HG03457 (cell line): ENCODE results near the gene ACTRT2.

Experiments used
- ATAC-seq: cut with Tn5 transposase; IDR thresholded peaks from one replicate; pipeline ENCODE4 v1.9.1; 2021; ENCODE audit warnings: moderate number of reproducible peaks; ENCODE audit not compliant: unreplicated experiment

The ACTRT2 gene

DNA sequence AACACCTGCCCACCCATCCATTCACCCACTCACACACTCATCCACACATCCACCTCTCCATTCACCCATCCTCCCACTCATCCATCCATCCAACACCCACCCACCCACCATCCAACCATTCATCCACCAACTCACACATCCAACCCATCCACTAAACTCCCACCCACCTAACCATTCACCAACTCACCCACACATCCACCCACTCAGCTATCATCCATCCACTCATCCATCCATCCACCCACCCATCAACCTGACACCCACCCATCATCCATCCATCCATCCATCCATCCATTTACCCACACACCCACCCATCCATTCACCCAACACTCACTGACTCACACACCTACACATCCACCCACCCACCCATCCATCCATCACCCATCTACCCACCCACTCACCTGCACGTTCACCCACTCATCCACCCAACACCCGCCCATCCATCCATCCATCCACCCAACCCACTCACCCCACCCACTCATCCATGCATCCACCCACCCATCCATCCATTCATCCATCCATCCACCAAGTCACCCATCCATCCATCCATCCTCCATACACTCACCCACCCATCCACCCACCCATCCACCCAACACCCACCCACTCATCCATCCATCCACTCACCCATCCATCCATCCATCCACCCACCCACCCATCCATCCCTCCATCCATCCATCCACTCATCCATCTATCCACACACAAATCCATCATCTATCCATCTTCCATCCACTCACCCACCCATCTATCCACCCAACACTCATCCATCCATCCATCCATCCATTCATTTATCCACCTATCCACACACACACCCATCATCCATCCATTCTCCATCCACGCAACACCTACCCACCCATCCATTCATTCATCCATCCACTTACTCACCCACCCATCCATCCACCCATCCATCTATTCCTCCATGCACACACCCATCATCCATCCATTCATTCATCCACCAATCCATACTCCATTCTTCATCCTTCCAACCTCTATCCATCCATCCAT is 30.3 kb downstream of the ACTRT2 start:
- ATAC-seq, result no peak

GRCh38 chr1:3052501-3052900 is 31.2 kb downstream of the ACTRT2 start:
- ATAC-seq, result no peak

GRCh38 chr1:3053366-3053980 is 32.2 kb downstream of the ACTRT2 start:
- ATAC-seq, result no peak

DNA sequence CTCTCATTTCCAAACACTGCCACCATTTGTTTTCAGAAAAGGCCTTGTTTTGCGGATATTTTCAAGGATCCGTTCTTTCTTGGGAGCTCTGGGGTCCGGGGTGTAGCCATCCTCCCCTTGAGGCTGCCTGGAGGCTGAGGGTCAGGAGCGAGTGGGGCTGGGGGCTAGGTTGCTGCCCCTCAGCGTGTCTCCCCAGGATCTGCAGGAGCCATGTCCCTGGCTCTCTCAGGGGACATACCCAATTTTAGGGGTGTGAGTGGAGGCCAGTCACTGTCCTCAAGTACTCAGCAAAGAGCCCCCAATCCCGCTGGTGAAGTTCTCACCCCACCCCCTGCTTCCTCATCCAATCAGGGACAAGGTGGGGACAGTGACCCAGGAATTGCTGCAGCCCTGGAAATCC is 32.7 kb downstream of the ACTRT2 start:
- ATAC-seq, result no peak

- ATAC-seq, result no peak
Measured at GRCh38 chr1:3054474-3054873, 33.2 kb downstream of the ACTRT2 start.

GRCh38 chr1:3055051-3055450 is 33.8 kb downstream of the ACTRT2 start:
- no peak for ATAC-seq

DNA sequence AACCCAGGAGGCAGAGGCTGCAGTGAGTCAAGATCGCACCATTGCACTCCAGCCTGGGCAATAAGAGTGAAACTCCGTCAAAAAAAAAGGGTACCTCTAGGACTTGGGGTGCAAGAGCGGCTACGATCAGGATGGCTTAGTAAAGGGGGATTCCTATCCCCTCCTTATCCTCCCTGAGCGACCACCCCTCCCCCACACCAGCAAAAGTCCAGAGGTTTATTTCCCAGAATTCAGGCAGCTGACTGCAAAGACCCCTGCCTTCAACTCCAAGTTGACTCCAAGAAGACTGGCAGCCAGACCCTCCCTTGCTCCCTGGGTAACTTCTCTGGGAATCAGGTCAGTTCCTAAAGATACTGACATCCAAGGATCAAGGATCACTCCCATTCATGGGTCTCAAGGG is 35.4 kb downstream of the ACTRT2 start:
- no peak for ATAC-seq

- no peak for ATAC-seq
Measured at GRCh38 chr1:3058263-3059030, 37.2 kb downstream of the ACTRT2 start.

DNA sequence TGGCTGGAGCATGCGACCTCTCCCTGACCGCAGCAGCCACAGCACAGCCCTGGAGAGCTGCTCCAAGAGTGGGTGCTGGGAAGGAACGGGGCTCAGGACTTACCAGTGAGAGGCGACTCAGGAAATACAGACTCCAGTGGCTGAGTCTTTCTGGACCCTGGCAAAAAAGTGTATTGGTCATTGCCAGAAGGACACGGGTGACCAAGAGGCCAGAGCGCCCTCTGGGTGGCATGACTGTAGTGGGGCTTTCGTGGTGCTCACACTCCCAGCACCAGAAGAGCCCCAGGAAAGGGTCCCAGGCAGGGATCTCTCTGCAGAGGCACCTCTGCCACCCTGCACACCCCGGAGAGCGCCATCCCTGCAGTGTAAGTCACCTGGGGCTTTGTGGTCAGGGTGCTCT is 38.9 kb downstream of the ACTRT2 start:
- ATAC-seq, result no peak

DNA sequence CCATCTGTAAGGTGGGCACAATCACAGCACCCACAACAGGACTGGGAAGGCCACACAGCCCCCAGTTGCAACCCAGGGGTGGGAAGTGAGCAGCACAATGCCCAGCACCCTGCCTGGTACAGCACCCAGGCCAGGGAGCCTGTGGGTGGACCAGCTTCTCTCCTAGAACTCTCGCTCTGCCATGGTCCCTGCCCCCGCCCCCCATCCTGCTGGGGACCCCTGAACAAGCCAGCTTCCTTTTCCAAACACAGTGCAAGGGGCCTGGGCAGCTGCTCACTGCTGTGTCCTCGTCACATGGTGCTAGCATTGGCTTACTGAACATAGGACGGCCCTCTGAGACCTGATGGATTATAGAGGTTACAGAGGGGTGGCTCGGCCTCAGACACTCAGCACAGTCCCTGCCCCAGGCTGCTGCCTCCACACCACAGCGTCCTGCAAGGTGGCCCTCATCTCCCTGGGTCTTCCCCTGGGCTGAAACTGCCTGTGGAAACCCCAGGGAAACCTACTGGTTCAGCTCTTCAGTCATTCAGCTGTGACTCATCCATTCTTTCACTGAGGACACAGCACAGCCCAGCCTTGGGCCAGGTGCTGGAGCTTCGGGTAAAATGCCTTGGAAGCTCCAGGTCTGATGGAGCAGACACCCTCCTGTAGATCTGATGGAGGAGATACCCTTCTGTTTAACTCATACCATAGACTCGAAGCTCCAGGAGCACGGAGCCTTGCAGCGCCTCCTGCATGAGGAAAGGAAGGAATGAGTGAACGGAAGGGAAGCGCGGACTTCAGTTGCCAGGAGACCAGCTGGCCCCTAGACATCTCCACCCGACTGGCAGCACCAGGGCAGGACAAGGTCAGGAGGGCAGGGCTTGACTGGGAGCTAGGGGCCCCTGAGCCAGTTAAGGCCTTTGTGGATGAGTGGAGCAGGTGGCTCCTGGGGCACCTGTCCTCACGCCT is 39.6 kb downstream of the ACTRT2 start:
- no peak for ATAC-seq

DNA sequence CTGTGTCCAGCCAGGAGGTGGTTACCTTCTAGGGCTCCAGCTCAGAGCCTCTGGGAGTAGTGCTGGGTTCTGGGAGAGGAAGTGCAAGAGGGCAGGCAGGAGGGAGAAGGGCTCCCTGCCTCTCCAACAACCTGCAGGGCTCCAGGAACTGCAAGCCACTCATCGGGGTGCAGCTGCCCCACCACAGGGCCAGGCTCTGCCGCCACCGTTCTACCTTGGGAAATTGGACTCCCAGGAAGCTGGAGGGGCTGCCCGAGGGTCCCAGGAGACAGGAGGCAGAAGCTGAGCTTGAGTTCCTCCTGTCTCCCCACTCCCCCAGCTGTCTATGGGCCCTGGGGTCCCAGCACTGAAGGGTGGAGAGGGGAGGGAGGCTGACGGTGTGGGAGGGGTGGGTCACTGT is 40.3 kb downstream of the ACTRT2 start:
- no peak for ATAC-seq

DNA sequence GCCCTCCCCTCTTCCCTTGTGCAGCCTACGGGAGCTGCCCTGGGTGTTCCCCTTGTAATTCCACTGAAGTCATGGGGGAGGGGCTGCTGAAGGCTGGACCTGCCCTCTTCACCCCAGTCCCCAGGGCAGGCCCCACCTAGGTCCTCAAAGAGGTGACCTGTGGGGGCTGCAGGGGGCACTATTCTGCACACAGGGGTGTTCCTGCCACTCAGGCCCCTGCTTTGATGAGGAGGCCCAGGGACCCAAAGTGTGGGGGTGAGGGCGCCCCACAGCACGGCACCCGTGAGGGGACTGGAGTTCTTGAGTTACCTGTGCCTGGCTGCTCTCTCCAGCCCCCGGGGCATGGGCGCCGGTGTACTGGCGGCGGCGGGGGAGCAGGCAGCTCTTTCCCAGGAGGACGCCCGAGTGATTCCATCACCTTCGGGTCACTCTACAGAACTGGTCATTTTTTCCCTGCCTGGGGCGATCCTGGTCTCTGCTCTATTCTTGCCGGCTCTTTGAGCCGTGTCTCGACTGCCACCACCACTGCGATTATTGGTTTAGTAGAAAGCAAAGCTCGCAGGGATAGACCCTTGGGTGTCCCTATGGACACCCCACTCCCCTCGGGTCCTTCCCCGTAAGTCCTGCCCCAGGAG is 40.8 kb downstream of the ACTRT2 start:
- ATAC-seq, result no peak

- no peak for ATAC-seq
Measured at GRCh38 chr1:3062616-3063378, 41.5 kb downstream of the ACTRT2 start.

- ATAC-seq, result no peak
Measured at GRCh38 chr1:3063379-3064295, 42.4 kb downstream of the ACTRT2 start.

GRCh38 chr1:3064296-3064850 is 43.1 kb downstream of the ACTRT2 start:
- ATAC-seq, result no peak

GRCh38 chr1:3064901-3065300 is 43.6 kb downstream of the ACTRT2 start:
- no peak for ATAC-seq

DNA sequence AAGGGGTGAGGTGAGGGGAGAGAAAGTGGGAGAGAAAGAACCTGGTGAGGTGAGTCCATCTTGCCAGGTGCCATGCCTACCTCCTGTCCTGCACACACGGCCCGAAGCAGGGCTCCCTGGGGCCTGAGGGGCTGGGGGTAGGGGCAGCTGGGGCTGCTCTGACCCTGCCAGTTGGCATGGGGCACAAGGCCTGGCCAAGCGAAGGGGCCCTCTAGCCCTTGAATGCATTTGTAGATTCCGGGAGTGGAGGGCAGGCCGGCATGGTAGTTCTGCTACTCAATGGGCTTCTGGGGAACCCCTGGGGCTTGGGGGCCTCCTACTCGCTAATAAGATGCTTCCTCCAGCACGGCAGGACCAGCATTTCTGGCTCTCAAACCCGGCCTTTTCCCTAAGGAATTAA is 44.1 kb downstream of the ACTRT2 start:
- no peak for ATAC-seq

GRCh38 chr1:3065797-3066196 is 44.5 kb downstream of the ACTRT2 start:
- no peak for ATAC-seq
